Activated naive CD8-positive, alpha-beta T cell treated with anti-CD3 and anti-CD28 coated beads, Interleukin-2, amount 50 U/mL, for 16 hours (primary cell): ENCODE measurements around the gene HOXA2.

Experiments
- DNase-seq: peaks from one replicate; pipeline ENCODE4 v3.0.0-alpha.2; 2020; ENCODE audit warnings: low read depth, low spot score

Gene HOXA2

GRCh38 chr7:27124902-27125689, 22.6 kb upstream of the HOXA2 start:
- no peak for DNase-seq

- DNase-seq = no peak
These were observed 21.8 kb upstream of the HOXA2 start for GRCh38 chr7:27124096-27124901.

GRCh38 chr7:27123477-27124053, 21.1 kb upstream of the HOXA2 start:
- no peak for DNase-seq

DNA sequence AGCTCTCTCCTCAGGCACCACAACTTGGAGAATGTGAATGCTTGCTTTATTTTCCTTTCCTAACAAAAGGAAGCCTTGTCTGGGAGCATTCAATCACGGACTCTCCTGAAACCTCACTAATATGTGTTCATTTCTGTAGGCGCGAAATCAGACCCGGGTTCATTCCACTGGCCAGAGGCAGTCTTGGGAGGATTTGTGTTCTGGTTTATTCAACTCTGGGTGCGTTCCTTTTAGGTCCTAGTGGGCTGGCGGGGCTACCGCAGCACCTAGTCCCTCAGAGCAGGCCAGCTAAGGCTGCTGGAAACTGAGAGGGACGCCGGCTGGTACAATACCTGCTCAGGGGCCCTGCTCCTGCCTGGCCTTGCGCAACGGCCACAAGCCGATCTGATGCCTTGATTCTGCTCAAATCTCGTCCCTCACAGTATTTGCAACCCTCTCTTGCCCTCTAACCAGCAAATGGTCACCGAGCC, 20.6 kb upstream of the HOXA2 start:
- DNase-seq = no peak

GRCh38 chr7:27122077-27122910, 19.8 kb upstream of the HOXA2 start:
- DNase-seq = no peak

DNA sequence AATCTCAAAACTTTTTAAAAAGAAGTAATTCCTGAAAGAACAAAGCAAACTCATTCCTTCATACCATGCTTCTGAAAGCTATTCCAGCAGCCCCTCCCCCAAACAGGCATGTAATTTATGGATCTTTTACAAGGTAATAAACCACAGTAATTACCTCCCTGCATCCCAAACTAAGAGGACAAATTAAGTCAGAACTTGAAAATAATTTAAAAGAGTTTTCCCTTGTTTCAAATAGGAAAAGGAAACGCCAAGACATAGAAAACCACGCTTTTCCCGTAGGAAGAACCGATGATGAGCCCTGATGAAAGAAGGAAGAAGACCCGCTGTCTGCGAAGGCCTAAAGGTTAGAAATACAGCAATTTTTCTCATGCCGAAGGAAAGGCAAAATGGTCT, 19.2 kb upstream of the HOXA2 start:
- DNase-seq = no peak

GRCh38 chr7:27119412-27119911, 17.0 kb upstream of the HOXA2 start:
- DNase-seq = no peak

DNA sequence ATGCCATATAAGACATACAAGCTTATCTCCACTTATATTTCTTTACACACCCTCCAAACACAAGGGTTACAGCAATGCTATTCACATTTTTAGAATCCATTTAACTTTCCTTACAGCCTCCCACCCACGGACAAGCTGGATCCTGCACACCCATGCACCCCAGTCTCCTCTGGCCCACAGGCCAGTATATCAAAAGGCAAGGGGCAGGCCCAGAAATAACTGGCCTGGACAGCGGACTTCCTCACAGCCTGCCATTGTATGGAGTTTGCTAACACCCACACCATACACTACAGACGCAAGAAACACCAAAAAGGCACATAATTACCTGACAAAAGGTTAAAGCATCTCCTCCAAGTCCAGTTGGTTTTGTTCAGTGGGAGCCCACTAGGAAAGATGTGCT, 16.1 kb upstream of the HOXA2 start:
- DNase-seq = no peak

DNA sequence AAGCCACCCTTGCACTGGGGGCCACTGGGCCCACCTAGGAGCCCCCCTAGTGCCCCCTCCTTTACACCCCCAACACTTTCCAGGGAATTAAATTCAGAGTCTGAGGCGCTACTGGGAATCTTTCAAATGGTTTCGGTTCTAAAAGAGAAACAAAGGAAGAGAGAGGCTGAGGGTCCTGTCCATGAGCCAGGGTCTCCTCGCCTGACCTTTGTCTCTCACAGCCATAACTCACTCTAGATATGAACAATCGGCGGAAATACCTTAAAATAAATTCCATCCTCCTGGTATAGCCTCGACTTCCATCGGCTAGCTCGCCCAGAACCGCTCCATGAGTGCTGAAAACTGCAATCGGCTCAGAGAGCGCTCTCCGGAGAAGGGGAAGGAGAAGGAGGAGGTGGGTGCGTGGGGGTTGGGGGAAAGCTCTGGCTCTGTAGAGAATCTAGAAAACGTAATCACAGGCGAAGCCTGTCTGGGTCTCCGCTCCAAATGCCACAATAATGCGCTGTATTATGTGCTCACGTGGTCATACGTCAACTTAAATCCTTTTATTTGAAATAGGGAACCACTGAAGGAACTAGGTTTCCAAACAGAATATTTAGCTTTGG, 15.5 kb upstream of the HOXA2 start:
- no peak for DNase-seq

DNA sequence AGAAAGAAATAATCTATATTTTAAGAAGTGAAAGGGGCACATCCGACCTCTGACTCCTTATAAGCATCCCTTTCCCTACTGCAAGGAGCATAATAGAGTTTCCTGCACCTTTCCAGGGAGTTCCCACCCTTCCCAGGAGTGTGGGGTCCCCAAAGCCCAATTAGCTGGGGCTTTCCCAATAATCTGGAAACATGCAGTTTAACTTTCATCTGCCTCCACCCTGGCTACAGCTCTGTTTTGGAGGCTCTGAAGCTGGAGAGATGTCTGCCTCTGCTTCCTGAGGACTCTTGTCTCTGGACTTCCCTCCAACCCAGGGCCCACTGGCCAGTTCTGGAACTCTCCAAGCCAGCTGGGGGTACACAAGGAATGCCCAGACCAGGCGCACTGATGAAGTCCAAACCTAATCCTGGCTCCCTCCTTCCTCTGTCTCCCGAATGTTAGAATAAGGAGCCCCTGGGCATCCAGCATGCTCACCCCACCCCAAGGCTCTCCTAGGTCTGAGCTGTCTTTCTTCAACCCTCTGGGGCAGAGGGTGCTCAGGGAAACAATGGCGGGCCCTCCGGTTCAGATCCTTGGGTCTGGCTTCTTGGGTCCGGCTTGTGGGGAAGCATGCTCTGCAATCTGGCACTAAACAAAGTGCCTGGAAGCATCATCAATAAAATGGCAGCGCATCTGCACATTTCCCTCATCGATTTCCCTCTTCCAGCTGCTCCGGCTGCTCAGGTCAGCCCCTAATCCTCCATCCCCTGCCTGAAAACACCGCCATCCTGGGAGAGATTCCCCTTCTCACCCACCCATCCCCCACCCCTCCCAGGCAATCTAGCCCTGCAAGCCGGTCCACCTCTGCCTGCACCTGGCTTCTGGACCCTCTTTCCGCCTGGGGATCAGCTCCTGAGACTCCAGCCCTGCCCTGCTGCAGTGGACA, 14.7 kb upstream of the HOXA2 start:
- no peak for DNase-seq

GRCh38 chr7:27116031-27116961, 13.8 kb upstream of the HOXA2 start:
- no peak for DNase-seq

- no peak for DNase-seq
These were observed 12.9 kb upstream of the HOXA2 start for GRCh38 chr7:27115221-27116026.

DNA sequence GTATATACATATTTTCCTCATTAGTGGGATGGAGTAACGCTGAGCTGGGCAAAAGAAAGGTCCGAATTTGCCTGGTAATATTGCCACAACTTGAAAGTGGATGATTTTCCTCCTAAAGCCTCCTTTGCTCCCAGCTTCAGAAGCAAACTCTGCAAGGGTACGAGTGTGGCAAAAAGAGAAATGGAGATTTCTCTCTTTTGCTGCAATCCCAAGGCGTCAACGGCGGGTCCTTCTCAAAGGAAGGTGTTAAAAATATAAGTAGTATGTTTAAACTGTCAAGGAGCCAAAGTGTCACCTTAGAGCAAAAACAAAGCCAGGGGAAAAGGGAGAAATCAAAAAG, 12.4 kb upstream of the HOXA2 start:
- no peak for DNase-seq

- no peak for DNase-seq
These were observed 11.7 kb upstream of the HOXA2 start for GRCh38 chr7:27113991-27114769.

DNA sequence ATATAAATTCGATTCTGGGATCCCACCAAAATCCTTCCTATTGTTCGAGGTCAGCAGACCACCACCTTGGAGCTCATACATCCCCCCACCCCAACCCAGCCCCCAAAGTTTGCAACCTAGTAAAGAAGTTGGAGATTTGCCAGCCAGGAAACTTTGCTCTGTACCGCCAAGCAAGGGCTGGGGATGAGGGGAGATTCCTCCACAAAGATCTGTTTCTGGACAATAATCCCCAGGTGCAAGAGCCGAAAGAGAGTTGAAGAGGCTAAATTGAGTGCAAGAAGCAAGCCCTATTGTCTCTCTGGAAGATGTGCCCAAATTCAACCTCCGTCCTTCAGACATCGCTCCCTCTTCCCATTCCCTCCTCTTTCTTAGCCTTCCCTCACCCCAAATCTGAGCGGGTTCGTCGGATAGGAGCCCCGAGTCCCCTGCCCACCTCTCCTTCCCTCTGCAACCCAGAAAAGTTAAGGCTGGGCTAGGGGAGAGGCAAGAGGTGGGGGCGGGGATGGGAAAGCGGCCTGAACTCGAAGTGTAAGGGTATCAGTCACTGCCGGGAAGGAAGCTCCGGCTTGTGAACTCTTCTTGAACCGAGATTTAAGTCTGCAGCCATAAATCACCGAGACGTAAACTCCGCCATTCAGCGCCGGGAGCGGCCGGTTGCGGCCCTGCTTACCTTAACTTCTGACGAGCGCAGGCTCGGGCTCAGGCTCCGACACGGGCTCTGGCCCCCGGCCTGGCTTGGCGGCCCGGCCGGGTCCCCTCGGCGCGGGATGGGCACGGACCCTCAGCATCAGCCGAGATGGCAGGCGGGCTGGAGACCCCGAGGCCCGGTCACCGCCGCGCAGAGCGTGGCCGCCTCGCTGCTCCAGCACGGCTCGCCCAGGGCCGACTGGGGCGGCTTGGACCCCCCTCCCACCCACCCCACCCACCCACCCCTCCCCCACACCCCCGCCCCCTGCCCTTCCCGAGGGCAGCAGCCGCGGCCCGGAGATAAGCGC, 10.8 kb upstream of the HOXA2 start:
- no peak for DNase-seq

GRCh38 chr7:27112361-27112760, 9.9 kb upstream of the HOXA2 start:
- no peak for DNase-seq
